Activated effector memory CD4-positive, alpha-beta T cell treated with anti-CD3 and anti-CD28 coated beads, Interleukin-2, amount 50 U/mL, for 16 hours (primary cell): Measurements from ENCODE around the gene FOXN1.

ENCODE experiments used
- DNase-seq: peaks from one replicate; pipeline ENCODE4 v3.0.0-alpha.2; 2020

Gene FOXN1

DNA sequence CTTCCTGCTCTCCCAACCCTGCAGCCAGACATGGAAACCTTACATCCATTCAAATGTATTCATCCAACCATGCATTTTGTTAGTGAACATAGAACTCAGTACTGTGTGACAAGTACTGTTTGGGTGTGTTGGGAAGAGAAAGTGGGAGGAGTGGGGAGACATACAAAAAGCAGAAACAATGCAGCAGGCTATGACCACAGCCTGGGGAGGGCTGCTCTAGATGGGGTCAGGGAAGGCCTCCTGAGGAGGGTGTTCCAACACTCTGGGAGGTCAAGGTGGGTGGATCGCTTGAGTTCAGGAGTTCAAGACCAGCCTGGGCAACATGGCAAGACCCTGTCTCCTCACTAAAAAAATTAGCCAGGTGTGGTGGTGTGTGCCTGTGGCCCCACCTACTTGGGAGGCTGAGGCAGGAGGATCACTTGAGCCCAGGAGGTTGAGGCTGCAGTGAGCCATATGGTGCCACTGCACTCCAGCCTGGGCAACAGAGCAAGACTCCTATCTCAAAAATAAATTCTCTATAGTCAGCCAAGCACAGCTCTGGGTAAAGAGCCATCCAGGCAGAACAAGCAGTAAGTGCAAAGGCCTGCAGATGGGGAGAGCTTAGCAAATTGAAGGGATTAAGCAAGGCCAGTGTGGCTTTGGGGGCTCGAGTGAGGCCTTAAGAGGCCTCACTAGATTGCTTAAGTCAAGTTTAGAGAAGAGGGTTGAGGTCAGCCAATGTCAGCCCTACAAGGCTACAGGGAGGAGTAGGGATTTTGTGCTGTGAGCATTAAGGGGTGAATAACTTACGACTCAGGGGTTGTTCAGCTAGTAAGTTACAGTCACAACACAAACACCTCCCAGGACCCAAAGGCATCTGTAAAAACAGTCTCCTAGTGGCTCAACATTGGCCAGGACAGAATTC, 27.2 kb upstream of the FOXN1 start:
- peak; percentile 42 for DNase-seq

GRCh38 chr17:28480278-28480677, 25.9 kb upstream of the FOXN1 start:
- DNase-seq: no peak

- DNase-seq: no peak
Measured at GRCh38 chr17:28480799-28481571, 25.2 kb upstream of the FOXN1 start.

- DNase-seq: no peak
Measured at GRCh38 chr17:28482551-28483199, 23.5 kb upstream of the FOXN1 start.

- DNase-seq: no peak
Measured at GRCh38 chr17:28484296-28484695, 21.9 kb upstream of the FOXN1 start.

DNA sequence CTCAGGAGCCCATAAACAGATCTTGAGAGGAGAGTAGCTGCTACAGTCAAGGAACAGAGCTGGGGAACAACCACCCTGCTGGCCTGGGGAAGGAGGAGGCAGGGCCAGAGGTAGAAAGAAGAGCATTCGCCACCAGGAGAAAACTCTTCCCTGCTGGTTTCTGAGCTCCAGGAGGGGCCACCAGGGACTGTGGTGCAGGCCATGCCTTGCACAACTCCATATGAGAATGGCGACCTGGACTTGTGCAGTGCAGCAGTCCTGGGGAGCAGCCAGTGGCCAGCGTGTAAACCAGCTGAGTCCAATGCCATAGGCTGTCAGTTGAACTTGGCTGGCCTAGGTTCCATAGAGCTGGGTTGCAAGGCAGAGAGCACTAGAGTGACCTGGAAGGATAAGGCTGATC, 21.1 kb upstream of the FOXN1 start:
- no peak for DNase-seq

DNA sequence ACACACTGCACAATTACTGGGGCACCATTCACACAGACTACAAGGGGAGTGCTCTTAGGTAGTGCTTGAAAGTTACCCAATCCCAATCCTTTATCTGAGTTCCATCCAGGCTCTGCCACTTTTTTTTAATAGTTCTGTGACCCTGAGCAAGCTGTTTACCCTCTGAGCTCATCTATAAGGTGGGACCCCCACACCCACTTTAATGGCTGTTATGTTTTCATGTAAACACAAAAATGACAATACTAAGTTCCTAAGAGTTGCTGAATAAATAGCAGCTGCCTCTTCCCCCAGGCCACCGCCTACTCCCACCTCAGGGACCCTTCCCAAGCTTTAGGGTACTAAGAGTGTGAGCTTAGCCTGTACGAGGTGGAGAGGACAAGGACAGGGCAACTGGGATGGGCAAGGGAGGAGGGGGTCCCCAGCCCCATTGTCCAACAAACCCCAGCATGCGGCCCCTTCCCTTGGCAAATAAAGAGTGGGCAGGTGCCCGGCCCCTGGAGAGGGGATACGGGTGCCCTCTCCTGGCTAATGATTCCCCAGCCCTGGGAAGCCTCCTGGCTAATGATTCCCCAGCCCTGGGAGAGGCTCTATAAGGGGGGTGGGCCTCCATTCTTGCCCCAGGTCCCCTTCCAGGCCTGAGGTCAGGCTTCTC, 18.1 kb upstream of the FOXN1 start:
- no peak for DNase-seq

- no peak for DNase-seq
Measured at GRCh38 chr17:28488533-28489276, 17.4 kb upstream of the FOXN1 start.

DNA sequence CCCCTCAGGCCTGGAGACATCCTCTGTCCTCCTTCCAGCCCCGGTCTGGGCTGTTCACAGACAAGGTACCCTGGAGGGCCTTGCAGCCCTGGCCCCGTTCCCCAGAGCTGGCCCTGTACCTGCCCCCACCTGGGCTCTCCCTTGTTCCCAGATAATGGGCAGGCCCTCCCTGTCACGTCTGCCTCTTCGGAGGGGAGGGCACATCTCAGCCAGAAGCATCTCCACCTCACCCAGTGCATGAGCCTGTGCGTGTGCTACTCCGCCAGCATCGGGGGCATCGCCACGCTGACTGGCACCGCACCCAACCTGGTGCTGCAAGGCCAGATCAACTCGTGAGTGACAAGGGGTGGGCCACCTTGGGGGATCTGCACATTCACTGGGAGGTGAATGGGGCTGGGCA, 14.9 kb upstream of the FOXN1 start:
- DNase-seq: no peak

DNA sequence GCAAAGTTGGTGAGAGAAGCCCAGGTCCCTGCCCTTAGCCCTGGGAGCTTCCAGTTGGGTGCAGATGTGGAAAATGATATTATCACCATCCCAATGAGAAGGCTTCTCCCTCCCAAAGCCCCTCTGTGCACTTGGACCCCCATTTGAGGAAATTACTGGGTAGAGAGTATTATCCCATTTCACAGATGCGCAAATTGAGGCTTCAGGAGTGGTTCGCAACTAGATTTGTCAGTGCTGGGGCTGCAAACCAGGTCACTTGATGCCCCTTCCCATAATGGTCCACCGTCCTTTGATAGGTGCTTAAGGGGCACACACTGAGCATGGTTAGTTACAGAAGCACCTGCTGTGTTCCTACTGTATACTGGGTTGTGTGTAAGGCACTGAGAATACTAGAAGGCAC, 14.3 kb upstream of the FOXN1 start:
- no peak for DNase-seq

DNA sequence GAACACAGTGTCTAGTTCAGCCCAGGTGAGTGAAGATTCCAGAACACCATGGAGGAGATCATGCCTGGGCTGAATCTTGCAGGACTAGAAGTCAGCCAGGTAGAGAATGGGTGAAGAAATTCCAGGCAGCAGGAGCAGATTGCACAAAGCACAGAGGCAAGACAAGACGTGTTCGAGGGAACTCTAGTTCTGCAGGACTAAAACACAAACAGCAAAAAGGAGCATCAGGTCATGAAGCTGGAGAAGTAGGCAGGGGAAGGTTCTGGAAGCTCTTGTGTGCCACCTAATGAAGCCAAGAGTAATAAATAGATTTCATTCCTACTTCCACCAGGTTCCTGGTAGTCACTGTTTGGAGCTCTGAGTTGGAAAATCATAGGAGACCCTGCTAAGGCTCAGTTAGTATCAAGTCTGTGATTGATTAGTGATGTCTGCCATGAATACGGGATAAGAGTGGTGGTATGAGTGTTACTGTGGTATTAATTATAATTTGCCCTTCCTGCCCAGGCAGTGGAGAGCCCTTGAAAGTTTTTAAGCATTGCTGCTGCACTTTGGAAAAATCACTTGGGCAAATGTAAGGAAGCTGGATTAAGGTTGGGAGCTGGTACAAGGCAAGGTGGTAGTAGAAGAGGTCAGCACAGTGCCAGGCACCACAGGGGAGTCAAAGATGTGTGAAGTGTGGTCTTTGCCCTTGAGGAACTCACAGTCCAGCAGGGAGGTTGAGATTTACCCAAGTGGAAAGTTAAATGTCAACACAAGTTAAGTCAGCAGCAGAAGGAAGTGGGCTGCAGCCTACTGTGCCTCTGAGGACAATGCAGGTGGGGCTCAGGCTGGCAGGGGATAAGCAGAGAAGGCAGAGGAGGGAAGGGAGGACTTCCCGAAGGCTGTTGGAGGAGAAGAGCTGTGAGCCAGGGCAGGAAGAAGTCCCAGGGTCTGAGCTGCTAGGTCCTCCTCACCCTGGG, 13.5 kb upstream of the FOXN1 start:
- DNase-seq: no peak

GRCh38 chr17:28493460-28493859, 12.7 kb upstream of the FOXN1 start:
- DNase-seq: no peak

- DNase-seq: peak; percentile 93
Measured at GRCh38 chr17:28494445-28495188, 11.5 kb upstream of the FOXN1 start.

DNA sequence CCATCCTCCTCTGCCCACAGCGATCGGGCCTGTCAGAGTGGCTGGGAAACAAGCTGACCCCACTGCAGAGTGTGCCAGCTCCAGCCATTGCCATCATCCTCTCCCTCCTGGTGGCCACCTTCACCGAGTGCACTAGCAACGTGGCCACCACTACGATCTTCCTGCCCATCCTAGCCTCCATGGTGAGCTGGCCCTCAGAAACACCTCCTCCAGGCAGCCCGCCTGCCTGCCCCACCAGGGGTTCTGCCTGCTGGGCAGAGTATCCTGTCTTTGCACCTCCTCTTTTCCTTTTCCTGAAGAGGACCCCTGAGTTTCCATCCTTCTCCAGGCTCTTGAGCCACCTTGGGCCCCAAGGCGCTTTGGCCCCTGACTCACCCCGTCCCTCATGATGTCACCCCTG, 10.5 kb upstream of the FOXN1 start:
- DNase-seq: no peak

GRCh38 chr17:28497931-28498330, 8.2 kb upstream of the FOXN1 start:
- DNase-seq: no peak

DNA sequence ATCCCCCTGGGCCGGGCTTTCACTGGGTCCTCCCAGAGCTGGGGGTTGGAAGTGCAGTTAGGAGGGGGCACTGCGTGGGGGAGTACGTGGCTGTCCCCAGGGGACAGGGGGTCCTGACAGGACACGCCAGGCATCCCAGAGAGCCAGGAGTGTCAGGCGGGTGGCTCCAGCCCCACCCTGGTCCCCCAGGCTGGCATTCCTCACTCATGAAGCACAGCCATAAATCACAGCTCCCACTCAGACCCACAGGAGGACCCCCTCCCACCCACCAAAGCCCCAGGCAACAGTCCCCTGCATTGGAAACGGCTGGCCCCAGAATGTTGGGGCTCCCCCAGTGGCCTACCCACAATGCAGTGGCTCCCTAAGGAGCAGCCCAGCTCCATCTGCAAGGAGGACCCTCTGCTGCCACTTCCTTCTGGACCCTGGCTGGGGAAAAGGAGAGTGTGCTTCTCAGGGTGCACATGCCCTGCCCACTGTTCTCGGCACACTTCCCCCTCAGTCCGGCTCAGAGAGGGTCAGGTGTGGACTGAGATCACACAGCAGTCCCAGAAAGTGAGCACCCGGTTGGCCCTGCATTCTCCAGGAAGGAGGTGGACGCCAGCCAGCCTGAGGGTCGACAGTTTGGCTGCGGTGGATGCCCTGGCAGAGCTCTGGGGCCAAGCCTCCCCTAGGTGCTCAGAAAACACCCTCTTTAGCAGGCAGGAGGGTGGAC, 7.3 kb upstream of the FOXN1 start:
- DNase-seq: no peak

DNA sequence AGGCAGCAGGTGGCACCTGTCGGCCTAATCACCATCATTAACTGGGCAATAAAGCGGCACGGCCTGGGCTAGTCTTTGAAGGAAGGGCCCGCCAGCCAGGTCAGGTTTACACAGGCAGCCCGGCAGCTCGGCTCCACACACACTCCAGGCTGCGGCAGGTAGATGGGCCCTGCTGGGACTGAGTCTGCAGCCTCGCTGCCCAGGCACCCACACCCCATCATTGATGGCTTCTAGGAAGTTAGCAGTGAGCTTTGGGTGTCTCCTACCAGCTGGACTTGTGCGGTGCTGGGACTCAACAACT, 6.8 kb upstream of the FOXN1 start:
- DNase-seq: no peak

- DNase-seq: no peak
Measured at GRCh38 chr17:28499684-28500357, 6.3 kb upstream of the FOXN1 start.

- DNase-seq: no peak
Measured at GRCh38 chr17:28500712-28501379, 5.3 kb upstream of the FOXN1 start.
